Transverse colon (tissue), 4 donors: ENCODE results near the gene OXTR. TPM values are rescaled to one million over a fixed set of nuclear protein-coding genes. Genes with fewer than 3 reads are reported as not detected.

Source experiments
- DNase-seq: peaks from one replicate; pipeline ENCODE4 v3.0.0-alpha.2; 2019
- H3K27ac ChIP-seq, 4 donors: fragments of 200-600 bp; sonication (generic); 2 replicates each; pipeline ENCODE4 v1.5.1; 2016 to 2018; ENCODE audit warnings: inconsistent platforms in 4 of 4
- H3K27me3 ChIP-seq: fragments of 200-600 bp; sonication (generic); 2 replicates; pipeline ENCODE4 v1.5.1; 2017; ENCODE audit warnings: inconsistent platforms
- H3K36me3 ChIP-seq, 4 donors: fragments of 200-600 bp; sonication (generic); 2 replicates each; pipeline ENCODE4 v1.5.1; 2017 to 2019; ENCODE audit warnings: inconsistent platforms in 4 of 4
- H3K4me1 ChIP-seq, 4 donors: fragments of 200-600 bp; sonication (generic); 2 replicates each; pipeline ENCODE4 v1.5.1; 2017 to 2020; ENCODE audit warnings: inconsistent platforms in 4 of 4
- H3K4me3 ChIP-seq, 4 donors: fragments of 200-600 bp; sonication (generic); 1 replicate in 1 of 4; 2 replicates in 3 of 4; pipeline versions ENCODE4 v1.5.1 to v1.6.1; 2017 to 2019; ENCODE audit warnings: inconsistent platforms in 4 of 4
- H3K9me3 ChIP-seq, 2 donors: fragments of 200-600 bp; sonication (generic); 2 replicates each; pipeline ENCODE4 v1.5.1; 2017 to 2019; ENCODE audit warnings: inconsistent platforms in 2 of 2
- EP300 ChIP-seq: sonication (generic); formaldehyde crosslinking; IDR thresholded peaks from one replicate; pipeline ENCODE4 v1.6.1; 2017; ENCODE audit warnings: antibody characterized with exemption, low read depth
- POLR2A ChIP-seq: fragments of 450-650 bp; IDR thresholded peaks from one replicate; pipeline ENCODE4 v1.6.1; 2016; ENCODE audit warnings: antibody characterized with exemption, mild to moderate bottlenecking, moderate library complexity
- POLR2AphosphoS5 ChIP-seq, 3 donors: sonication (generic); formaldehyde crosslinking; IDR thresholded peaks; one replicate each; pipeline ENCODE4 v1.6.1; 2016; ENCODE audit warnings: antibody characterized with exemption in 3 of 3
- WGBS, 2 donors: methylation state at CpG; one replicate each; pipeline ENCODE4 v1.1.5; 2018; ENCODE audit warnings: low coverage in 1 of 2; 5-methylcytosine and 5-hydroxymethylcytosine counted together
- in situ Hi-C, 4 donors: fragments of 200-750 bp; cut with MboI; loops; one replicate each; pipeline versions ENCODE4 v1.15.0 to v1.15.1; 2017; ENCODE audit warnings: low sequenced_read_pairs in 3 of 4, low pct_ligation_motif_present in 1 of 4, low pct_unique_long_range_greater_than_20kb in 1 of 4
- intact Hi-C: fragments of 100-400 bp; cut with DNase I; formaldehyde crosslinking; loops from one replicate; pipeline ENCODE4 v1.15.1; 2023; ENCODE audit warnings: low total_unique reads
- total RNA-seq, 4 donors: library from RNA; depleted of rRNA; stranded (reverse); fragments of >200 nt; gene quantifications; one replicate each; pipeline ENCODE4 v1.1.0, GENCODE V29; 2016
- TF ChIP-seq, protein P1 (sequence below), 5 experiments: fragments of 200-600 bp in 3 of 5; fragments of 450-650 bp in 2 of 5; sonication (generic) in 3 of 5; IDR thresholded peaks; 1 replicate in 2 of 5; 2 replicates in 3 of 5; pipeline ENCODE4 v1.5.1; 2016 to 2017; ENCODE audit warnings: antibody characterized with exemption in 5 of 5, inconsistent platforms in 3 of 5, mild to moderate bottlenecking in 2 of 5, moderate library complexity in 1 of 5

OXTR gene
- total RNA-seq, 4 donors from 2014 or later = 0.27 to 1.1 TPM; not detected in 2

DNA sequence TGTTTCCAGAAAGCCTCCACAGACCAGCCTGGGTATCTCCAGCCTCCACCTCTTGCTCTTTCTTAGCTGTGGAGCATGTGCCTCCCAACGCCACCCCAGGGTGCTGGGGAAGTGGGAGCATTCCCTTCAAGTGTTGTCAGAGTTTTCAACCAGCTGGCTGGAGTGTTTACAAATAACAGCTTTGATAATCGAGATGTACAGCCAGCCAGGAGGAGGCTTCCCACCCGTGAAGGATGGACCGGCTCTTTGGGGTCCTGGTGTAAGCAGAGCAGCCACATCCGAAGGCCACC is 8.5 kb upstream of the OXTR start:
- Histone ChIP-seq H3K27me3 (no peaks in the 10 kb centered on the region), H3K27ac (no peak overlapping the region), H3K4me3 (no peak overlapping the region), H3K4me1 (no peaks in the 10 kb centered on the region), H3K36me3 (no peaks in the 10 kb centered on the region), H3K9me3 (no peaks in the 10 kb centered on the region)
- 77% methylated on average over 5 of the region's 5 CpGs; no CpG with 5 or more reads in 1 of the 2 donors for whole genome bisulfite sequencing, 2 donors
- in situ Hi-C loops (no loop called here), intact Hi-C loops (no loop called here)
- TF ChIP-seq POLR2AphosphoS5 (IDR thresholded peaks at IDR 0.05) = no peak
- no peak for TF ChIP-seq EP300
- no peak for TF ChIP-seq POLR2A
- TF ChIP-seq, protein P1, sequence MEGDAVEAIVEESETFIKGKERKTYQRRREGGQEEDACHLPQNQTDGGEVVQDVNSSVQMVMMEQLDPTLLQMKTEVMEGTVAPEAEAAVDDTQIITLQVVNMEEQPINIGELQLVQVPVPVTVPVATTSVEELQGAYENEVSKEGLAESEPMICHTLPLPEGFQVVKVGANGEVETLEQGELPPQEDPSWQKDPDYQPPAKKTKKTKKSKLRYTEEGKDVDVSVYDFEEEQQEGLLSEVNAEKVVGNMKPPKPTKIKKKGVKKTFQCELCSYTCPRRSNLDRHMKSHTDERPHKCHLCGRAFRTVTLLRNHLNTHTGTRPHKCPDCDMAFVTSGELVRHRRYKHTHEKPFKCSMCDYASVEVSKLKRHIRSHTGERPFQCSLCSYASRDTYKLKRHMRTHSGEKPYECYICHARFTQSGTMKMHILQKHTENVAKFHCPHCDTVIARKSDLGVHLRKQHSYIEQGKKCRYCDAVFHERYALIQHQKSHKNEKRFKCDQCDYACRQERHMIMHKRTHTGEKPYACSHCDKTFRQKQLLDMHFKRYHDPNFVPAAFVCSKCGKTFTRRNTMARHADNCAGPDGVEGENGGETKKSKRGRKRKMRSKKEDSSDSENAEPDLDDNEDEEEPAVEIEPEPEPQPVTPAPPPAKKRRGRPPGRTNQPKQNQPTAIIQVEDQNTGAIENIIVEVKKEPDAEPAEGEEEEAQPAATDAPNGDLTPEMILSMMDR (IDR thresholded peaks at IDR 0.05) = no peak
- no peak for DNase-seq

DNA sequence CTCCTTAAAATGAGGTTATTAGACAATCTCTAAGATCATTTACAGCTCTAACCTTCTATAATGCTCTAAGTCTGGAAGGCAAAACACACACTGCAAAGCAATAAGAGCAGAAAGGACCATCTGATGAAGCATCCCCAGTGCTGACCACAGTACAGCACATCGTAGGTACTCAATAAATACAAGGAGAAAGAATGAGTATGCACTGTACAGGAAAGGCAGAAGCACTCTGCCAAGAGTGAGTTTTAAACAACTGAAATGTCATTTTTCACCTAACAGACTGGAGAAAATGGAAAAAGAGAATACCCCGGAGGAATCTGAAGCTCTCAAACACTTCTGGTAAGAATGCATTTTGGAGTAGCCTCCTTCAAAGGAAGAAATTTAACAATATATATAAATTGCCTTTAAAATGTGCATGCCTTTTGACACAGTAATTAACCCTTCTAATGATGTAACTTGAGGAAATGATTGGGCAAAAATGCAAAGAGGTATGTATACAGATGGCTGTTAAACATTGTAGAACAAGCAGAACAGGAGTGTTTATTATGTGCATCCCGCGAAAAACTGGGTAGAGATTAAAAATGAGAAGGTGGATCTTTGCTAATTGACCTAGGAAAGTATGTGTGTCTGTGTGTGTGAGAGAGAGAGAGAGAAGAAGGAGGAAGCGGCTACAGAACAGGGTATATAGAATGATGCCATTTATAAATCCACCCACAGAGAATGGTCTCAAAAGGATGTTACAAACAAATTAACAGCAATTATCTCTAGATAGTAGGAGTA is 8.0 kb upstream of the OXTR start:
- Histone ChIP-seq H3K27ac (no peak overlapping the region), H3K4me3 (no peak overlapping the region), H3K4me1 (no peaks in the 10 kb centered on the region), H3K36me3 (no peaks in the 10 kb centered on the region), H3K9me3 (no peaks in the 10 kb centered on the region), H3K27me3 (no peaks in the 10 kb centered on the region)
- no peak for DNase-seq
- intact Hi-C loops = no loop called here
- TF ChIP-seq POLR2AphosphoS5 (IDR thresholded peaks at IDR 0.05) = no peak
- no peak for TF ChIP-seq EP300
- TF ChIP-seq, protein P1 (IDR thresholded peaks at IDR 0.05) = no peak
- no peak for TF ChIP-seq POLR2A
- WGBS, 2 donors = 72 to 87% methylated on average over 4 to 5 of the region's 5 CpGs
- in situ Hi-C loops = no loop called here

DNA sequence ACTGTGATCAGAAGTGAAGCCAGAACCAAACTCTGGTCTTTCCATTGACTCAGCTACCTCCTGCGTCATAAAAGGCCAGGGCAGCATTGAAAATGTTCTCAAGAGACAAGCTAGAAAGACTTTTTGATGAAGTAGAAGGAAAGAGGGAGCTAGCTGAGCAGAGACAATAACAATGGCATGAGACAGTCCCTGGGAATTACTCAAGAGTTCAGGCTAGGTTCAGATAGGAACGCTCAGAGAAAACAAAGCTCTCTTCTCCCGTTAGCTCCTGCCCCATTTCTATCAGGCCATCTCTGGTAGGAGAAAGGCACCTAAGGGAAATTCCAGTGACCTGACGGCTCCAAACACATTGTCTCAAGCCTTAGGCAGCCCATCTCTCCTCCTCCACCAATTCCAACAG is 7.0 kb upstream of the OXTR start:
- TF ChIP-seq POLR2AphosphoS5 (IDR thresholded peaks at IDR 0.05) (no peak), POLR2A (no peak), EP300 (no peak)
- TF ChIP-seq, protein P1 (IDR thresholded peaks at IDR 0.05) = no peak
- no peaks in the 10 kb centered on the region for H3K27me3 ChIP-seq
- WGBS, 2 donors = 79 to 81% methylated on average over 2 to 4 of the region's 4 CpGs
- H3K9me3 ChIP-seq = no peaks in the 10 kb centered on the region
- intact Hi-C loops = no loop called here
- DNase-seq = no peak
- no peak overlapping the region for H3K4me3 ChIP-seq
- in situ Hi-C loops = no loop called here
- H3K27ac ChIP-seq = no peak overlapping the region
- no peaks in the 10 kb centered on the region for H3K36me3 ChIP-seq
- H3K4me1 ChIP-seq = no peaks in the 10 kb centered on the region

DNA sequence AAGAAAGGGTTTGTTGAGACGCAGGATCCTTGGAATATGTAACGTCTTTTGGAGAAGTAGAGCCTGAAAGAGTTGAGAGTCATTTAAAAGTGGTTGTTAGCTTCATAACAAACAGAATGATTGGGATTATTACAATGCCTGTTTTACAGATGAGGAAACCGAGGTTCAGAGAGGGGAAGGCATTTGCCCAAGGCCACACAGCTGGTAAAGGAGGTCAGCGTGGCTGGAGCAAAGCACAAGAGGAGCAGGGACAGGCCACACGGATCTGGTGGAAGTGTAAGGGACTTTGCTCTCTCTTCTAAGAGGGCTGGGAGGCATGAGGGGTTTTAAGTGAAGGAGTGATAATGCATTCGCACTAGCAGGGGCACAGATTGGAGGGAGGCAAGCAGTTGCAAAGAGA is 6.2 kb upstream of the OXTR start:
- no peak for TF ChIP-seq POLR2AphosphoS5 (IDR thresholded peaks at IDR 0.05)
- TF ChIP-seq EP300 = no peak
- TF ChIP-seq POLR2A = no peak
- TF ChIP-seq, protein P1 (IDR thresholded peaks at IDR 0.05) = no peak
- intact Hi-C loops = no loop called here
- in situ Hi-C loops = no loop called here
- Histone ChIP-seq H3K27me3 (peaks cover 4% of the 10 kb centered on the region), H3K4me1 (no peaks in the 10 kb centered on the region), H3K36me3 (no peaks in the 10 kb centered on the region), H3K9me3 (no peaks in the 10 kb centered on the region), H3K4me3 (no peak overlapping the region), H3K27ac (no peak overlapping the region)
- no peak for DNase-seq
- WGBS, 2 donors = 88 to 90% methylated on average over 3 to 6 of the region's 6 CpGs
